OCI-LY1 (cell line): ENCODE data around the gene MTSS2.

Experiments
- H2AFZ ChIP-seq: fragments of 200-600 bp; sonication (generic), shearing (Covaris generic); 2 replicates; pipeline ENCODE4 v1.6.0; 2014; ENCODE audit warnings: antibody characterized with exemption, mild to moderate bottlenecking, low read length
- H3F3A ChIP-seq: fragments of 200-600 bp; sonication (generic), shearing (Covaris generic); 2 replicates; pipeline ENCODE4 v1.6.0; 2014; ENCODE audit warnings: mild to moderate bottlenecking, antibody characterized with exemption, low read length, moderate library complexity; ENCODE audit not compliant: insufficient read depth
- H3K27ac ChIP-seq: fragments of 200-600 bp; sonication (generic); 2 replicates; pipeline ENCODE4 v1.5.1; 2014; ENCODE audit warnings: low read length, mixed run types, mild to moderate bottlenecking, low read depth; ENCODE audit not compliant: poor library complexity, severe bottlenecking
- H3K27me3 ChIP-seq: fragments of 200-600 bp; sonication (generic); 2 replicates; pipeline ENCODE4 v1.6.0; 2014; ENCODE audit warnings: antibody characterized with exemption, mild to moderate bottlenecking, low read length, moderate library complexity; ENCODE audit not compliant: insufficient read depth
- H3K36me3 ChIP-seq: fragments of 200-600 bp; sonication (generic); 2 replicates; pipeline ENCODE4 v1.6.1; 2014; ENCODE audit warnings: mild to moderate bottlenecking, antibody characterized with exemption, low read length, moderate library complexity, mixed read lengths; ENCODE audit not compliant: insufficient read depth
- H3K4me1 ChIP-seq: fragments of 200-600 bp; sonication (generic); 2 replicates; pipeline ENCODE4 v1.5.1; 2014; ENCODE audit warnings: mild to moderate bottlenecking, low read length, moderate library complexity; ENCODE audit not compliant: insufficient read depth, severe bottlenecking
- H3K4me2 ChIP-seq: fragments of 200-600 bp; sonication (generic), shearing (Covaris generic); 2 replicates; pipeline ENCODE4 v1.6.1; 2014; ENCODE audit warnings: low read length
- H3K4me3 ChIP-seq: fragments of 200-600 bp; sonication (generic); 2 replicates; pipeline ENCODE4 v1.5.1; 2014; ENCODE audit warnings: low read length, low read depth, mild to moderate bottlenecking, mixed read lengths; ENCODE audit not compliant: poor library complexity, severe bottlenecking
- H3K79me2 ChIP-seq: fragments of 200-600 bp; shearing (Covaris generic); 2 replicates; pipeline ENCODE4 v1.6.1; 2016; ENCODE audit warnings: mixed run types, low read length, mixed read lengths; ENCODE audit not compliant: insufficient read depth
- H3K9ac ChIP-seq: fragments of 200-600 bp; sonication (generic), shearing (Covaris generic); 2 replicates; pipeline ENCODE4 v1.6.1; 2014; ENCODE audit warnings: mild to moderate bottlenecking, low read length, mixed read lengths
- H3K9me2 ChIP-seq: fragments of 200-600 bp; sonication (generic), shearing (Covaris generic); 2 replicates; pipeline ENCODE4 v1.6.1; 2014; ENCODE audit warnings: low read depth, mild to moderate bottlenecking, low read length, mixed read lengths
- H3K9me3 ChIP-seq: fragments of 200-600 bp; shearing (Covaris generic); 2 replicates; pipeline ENCODE4 v1.6.1; 2014; ENCODE audit warnings: low read length, mixed read lengths
- H4K20me1 ChIP-seq: fragments of 200-600 bp; sonication (generic), shearing (Covaris generic); 2 replicates; pipeline ENCODE4 v1.6.0; 2016; ENCODE audit warnings: mild to moderate bottlenecking, low read length; ENCODE audit not compliant: insufficient read depth
- CTCF ChIP-seq: fragments of 200-600 bp; sonication (generic), shearing (Covaris generic); IDR thresholded peaks from 2 replicates; pipeline ENCODE4 v1.5.1; 2017; ENCODE audit warnings: mild to moderate bottlenecking, antibody characterized with exemption, low read length, moderate library complexity, mixed read lengths
- EZH2 ChIP-seq: fragments of 200-600 bp; sonication (generic), shearing (Covaris generic); IDR thresholded peaks from 2 replicates; pipeline ENCODE4 v1.8.0; 2017; ENCODE audit warnings: borderline replicate concordance, mixed run types, mild to moderate bottlenecking, antibody characterized with exemption, low read length, moderate library complexity, mixed read lengths

The MTSS2 gene

GRCh38 chr16:70665806-70666735 is 19.8 kb downstream of the MTSS2 start:
- H3K4me3 ChIP-seq = no peak overlapping the region
- no peak overlapping the region for H3K27ac ChIP-seq
- H3K79me2 ChIP-seq = no peaks in the 10 kb centered on the region
- H3K9me2 ChIP-seq = no peaks in the 10 kb centered on the region
- H3K27me3 ChIP-seq = peaks cover 5% of the 10 kb centered on the region; the same call in 1 of the 2 replicates
- TF ChIP-seq CTCF = no peak
- TF ChIP-seq EZH2 = no peak
- no peaks in the 10 kb centered on the region for H3K4me1 ChIP-seq
- no peaks in the 10 kb centered on the region for H3F3A ChIP-seq
- no peak overlapping the region for H2AFZ ChIP-seq
- H4K20me1 ChIP-seq = no peaks in the 10 kb centered on the region
- H3K36me3 ChIP-seq = no peaks in the 10 kb centered on the region
- H3K4me2 ChIP-seq = no peak overlapping the region
- no peaks in the 10 kb centered on the region for H3K9me3 ChIP-seq
- no peak overlapping the region for H3K9ac ChIP-seq

- Histone ChIP-seq H3K4me2 (no peak overlapping the region), H3F3A (no peaks in the 10 kb centered on the region), H4K20me1 (no peaks in the 10 kb centered on the region), H2AFZ (no peak overlapping the region), H3K9me3 (no peaks in the 10 kb centered on the region), H3K36me3 (no peaks in the 10 kb centered on the region), H3K9me2 (no peaks in the 10 kb centered on the region), H3K4me3 (no peak overlapping the region), H3K27ac (no peak overlapping the region), H3K4me1 (no peaks in the 10 kb centered on the region), H3K9ac (no peak overlapping the region), H3K79me2 (no peaks in the 10 kb centered on the region), H3K27me3 (peaks cover 5% of the 10 kb centered on the region; the same call in 1 of the 2 replicates)
- TF ChIP-seq CTCF (no peak), EZH2 (no peak)
Observed at GRCh38 chr16:70665113-70665694, 20.6 kb downstream of the MTSS2 start.

- peaks cover 2% of the 10 kb centered on the region for H3K4me1 ChIP-seq
Observed at GRCh38 chr16:70664325-70665112, 21.3 kb downstream of the MTSS2 start.

More at GRCh38 chr16:70664325-70665112, 21.3 kb downstream of the MTSS2 start:
- H3K4me2 ChIP-seq = no peak overlapping the region
- no peaks in the 10 kb centered on the region for H3K36me3 ChIP-seq
- H3K27ac ChIP-seq = no peak overlapping the region
- H3K9me2 ChIP-seq = no peaks in the 10 kb centered on the region
- no peaks in the 10 kb centered on the region for H3K9me3 ChIP-seq
- H3K9ac ChIP-seq = no peak overlapping the region
- H3K27me3 ChIP-seq = peaks cover 5% of the 10 kb centered on the region; the same call in 1 of the 2 replicates
- no peaks in the 10 kb centered on the region for H3K79me2 ChIP-seq
- no peak overlapping the region for H3K4me3 ChIP-seq
- H2AFZ ChIP-seq = no peak overlapping the region
- TF ChIP-seq EZH2 = no peak
- TF ChIP-seq CTCF = no peak
- H3F3A ChIP-seq = no peaks in the 10 kb centered on the region
- H4K20me1 ChIP-seq = no peaks in the 10 kb centered on the region
